Neural progenitor cell (in vitro differentiated cells): ENCODE results near the gene NALCN. TPM values are rescaled to one million over a fixed set of nuclear protein-coding genes. Genes with fewer than 3 reads are reported as not detected.
A peak's percentile ranks its signal among the peaks of the same experiment; 100 is the strongest.

Source experiments
- DNase-seq: peaks from one replicate; pipeline ENCODE4 v3.0.0-alpha.2; 2016; ENCODE audit warnings: low spot score
- H2AFZ ChIP-seq: fragments of 200-600 bp; sonication (generic); replicated peaks from 2 replicates; pipeline ENCODE4 v1.6.1; 2016; ENCODE audit warnings: antibody characterized with exemption
- H3F3A ChIP-seq: fragments of 200-600 bp; sonication (generic); 2 replicates; pipeline ENCODE4 v1.6.1; 2016; ENCODE audit warnings: antibody characterized with exemption, low read depth
- H3K27ac ChIP-seq: fragments of 200-600 bp; sonication (generic); 2 replicates; pipeline ENCODE4 v1.5.1; 2016; ENCODE audit warnings: mild to moderate bottlenecking
- H3K27me3 ChIP-seq: fragments of 200-600 bp; sonication (generic); 2 replicates; pipeline ENCODE4 v1.6.1; 2016; ENCODE audit warnings: mild to moderate bottlenecking, moderate library complexity
- H3K36me3 ChIP-seq: fragments of 200-600 bp; sonication (generic); 2 replicates; pipeline ENCODE4 v1.5.1; 2016
- H3K4me1 ChIP-seq: fragments of 200-600 bp; sonication (generic); 2 replicates; pipeline ENCODE4 v1.6.1; 2016; ENCODE audit warnings: mixed run types
- H3K4me2 ChIP-seq: fragments of 200-600 bp; sonication (generic); 2 replicates; pipeline ENCODE4 v1.6.1; 2016
- H3K4me3 ChIP-seq: fragments of 200-600 bp; sonication (generic); 2 replicates; pipeline ENCODE4 v1.5.1; 2016
- H3K79me2 ChIP-seq: fragments of 200-600 bp; sonication (generic); 2 replicates; pipeline ENCODE4 v1.6.1; 2016; ENCODE audit warnings: low read depth
- H3K9ac ChIP-seq: fragments of 200-600 bp; sonication (generic); 2 replicates; pipeline ENCODE4 v1.6.1; 2016
- H3K9me3 ChIP-seq: fragments of 200-600 bp; sonication (generic); 2 replicates; pipeline ENCODE4 v1.5.1; 2016; ENCODE audit warnings: low read depth
- H4K20me1 ChIP-seq: fragments of 200-600 bp; sonication (generic); 2 replicates; pipeline ENCODE4 v1.6.1; 2016; ENCODE audit warnings: low read depth
- H3K27ac Mint-ChIP-seq: 3 replicates; pipeline ENCODE4 v1.8.0; 2021; ENCODE audit warnings: mixed read lengths
- H3K27me3 Mint-ChIP-seq: 2 replicates; pipeline ENCODE4 v1.8.0; 2022; ENCODE audit warnings: low read depth, mild to moderate bottlenecking, inconsistent platforms, moderate library complexity, mixed read lengths; ENCODE audit not compliant: insufficient read depth
- H3K36me3 Mint-ChIP-seq: 3 replicates; pipeline ENCODE4 v1.8.0; 2021; ENCODE audit warnings: mixed read lengths
- H3K4me1 Mint-ChIP-seq: 3 replicates; pipeline ENCODE4 v1.8.0; 2021; ENCODE audit warnings: mixed read lengths
- H3K4me3 Mint-ChIP-seq: 3 replicates; pipeline ENCODE4 v1.8.0; 2021; ENCODE audit warnings: mild to moderate bottlenecking, moderate library complexity, mixed read lengths
- H3K9me3 Mint-ChIP-seq: 3 replicates; pipeline ENCODE4 v1.8.0; 2020; ENCODE audit warnings: mixed read lengths
- CTCF ChIP-seq: fragments of 200-600 bp; sonication (generic); IDR thresholded peaks from 2 replicates; pipeline ENCODE4 v1.5.1; 2017; ENCODE audit warnings: antibody characterized with exemption, mild to moderate bottlenecking
- EZH2 ChIP-seq: fragments of 200-600 bp; sonication (generic); IDR thresholded peaks from 2 replicates; pipeline ENCODE4 v1.6.1; 2017; ENCODE audit warnings: antibody characterized with exemption, mild to moderate bottlenecking, moderate library complexity
- EZH2phosphoT487 ChIP-seq: fragments of 200-600 bp; sonication (generic); IDR thresholded peaks from 2 replicates; pipeline ENCODE4 v1.6.1; 2017; ENCODE audit warnings: antibody characterized with exemption
- total RNA-seq: library from RNA; depleted of rRNA; stranded (reverse); fragments of >200 nt; gene quantifications from 2 replicates; pipeline ENCODE4 v1.2.3, GENCODE V29; 2015; ENCODE audit warnings: low replicate concordance

NALCN gene
- total RNA-seq, 1 donor from 2014 or later = 1.1 TPM

GRCh38 chr13:101417043-101417406 is 717 bp upstream of the NALCN start:
- Histone ChIP-seq H3F3A (no peaks in the 10 kb centered on the region), H3K4me3 (peak overlapping the region; percentile 58), H3K27ac (no peak overlapping the region), H3K9ac (no peak overlapping the region), H3K79me2 (no peaks in the 10 kb centered on the region), H3K9me3 (no peaks in the 10 kb centered on the region), H3K4me1 (peaks cover 5% of the 10 kb centered on the region), H4K20me1 (no peaks in the 10 kb centered on the region), H2AFZ (no peak overlapping the region), H3K36me3 (no peaks in the 10 kb centered on the region), H3K4me2 (peak overlapping the region; percentile 88), H3K27me3 (peaks cover 50% of the 10 kb centered on the region)
- Mint-ChIP-seq H3K4me1 (no peaks in the 10 kb centered on the region), H3K27me3 (peaks cover 21% of the 10 kb centered on the region), H3K27ac (no peak overlapping the region), H3K4me3 (peak overlapping the region; percentile 89), H3K36me3 (no peaks in the 10 kb centered on the region), H3K9me3 (peaks cover 2% of the 10 kb centered on the region)
- TF ChIP-seq EZH2 (peak; percentile 16), CTCF (no peak)
- DNase-seq = peak; percentile 9

GRCh38 chr13:101415358-101416174 is 742 bp downstream of the NALCN start:
- H3K4me1 Mint-ChIP-seq = no peaks in the 10 kb centered on the region
- H3K9me3 Mint-ChIP-seq = peaks cover 2% of the 10 kb centered on the region
- Histone ChIP-seq H2AFZ (peak overlapping the region; percentile 88), H3K27me3 (peaks cover 50% of the 10 kb centered on the region), H3K79me2 (no peaks in the 10 kb centered on the region), H3K4me3 (peak overlapping the region; percentile 58), H3K36me3 (no peaks in the 10 kb centered on the region), H3K9me3 (no peaks in the 10 kb centered on the region), H3K27ac (no peak overlapping the region), H3F3A (no peaks in the 10 kb centered on the region), H3K4me1 (peaks cover 5% of the 10 kb centered on the region), H3K4me2 (peak overlapping the region; percentile 88), H4K20me1 (no peaks in the 10 kb centered on the region), H3K9ac (no peak overlapping the region)
- no peak overlapping the region for H3K27ac Mint-ChIP-seq
- no peaks in the 10 kb centered on the region for H3K36me3 Mint-ChIP-seq
- DNase-seq = peak; percentile 3
- H3K27me3 Mint-ChIP-seq = peaks cover 21% of the 10 kb centered on the region
- TF ChIP-seq EZH2 (no peak), EZH2phosphoT487 (peak; percentile 54), CTCF (no peak)
- H3K4me3 Mint-ChIP-seq = peak overlapping the region; percentile 85

GRCh38 chr13:101412076-101412475 is 4.2 kb downstream of the NALCN start:
- peaks cover 39% of the 10 kb centered on the region for H3K27me3 ChIP-seq
- no peaks in the 10 kb centered on the region for H3F3A ChIP-seq
- H3K36me3 ChIP-seq = no peaks in the 10 kb centered on the region
- no peak overlapping the region for H3K27ac ChIP-seq
- TF ChIP-seq CTCF (no peak), EZH2phosphoT487 (no peak), EZH2 (no peak)
- no peak for DNase-seq
- Mint-ChIP-seq H3K27ac (no peak overlapping the region), H3K4me3 (no peak overlapping the region), H3K9me3 (no peaks in the 10 kb centered on the region), H3K36me3 (no peaks in the 10 kb centered on the region), H3K27me3 (peaks cover 16% of the 10 kb centered on the region), H3K4me1 (peaks cover 4% of the 10 kb centered on the region)
- H3K4me3 ChIP-seq = no peak overlapping the region
- peaks cover 5% of the 10 kb centered on the region for H3K4me1 ChIP-seq
- H2AFZ ChIP-seq = no peak overlapping the region
- no peaks in the 10 kb centered on the region for H3K9me3 ChIP-seq
- no peak overlapping the region for H3K4me2 ChIP-seq
- H3K9ac ChIP-seq = no peak overlapping the region
- no peaks in the 10 kb centered on the region for H4K20me1 ChIP-seq
- H3K79me2 ChIP-seq = no peaks in the 10 kb centered on the region
